GM06990 (cell line): ENCODE measurements around the gene ARHGAP22.

Experiments used
- DNase-seq: peaks from one replicate; pipeline ENCODE4 v3.0.0-alpha.2; 2011; ENCODE audit not compliant: insufficient read length; ENCODE audit errors: extremely low read depth
- H3K27me3 ChIP-seq: replicated peaks from 2 replicates; pipeline ENCODE4 v1.6.0; 2011; ENCODE audit warnings: low read length; ENCODE audit not compliant: control insufficient read depth, insufficient read depth
- H3K36me3 ChIP-seq: 2 replicates; pipeline ENCODE4 v1.5.1; 2011; ENCODE audit warnings: low read length; ENCODE audit not compliant: control insufficient read depth, insufficient read depth
- H3K4me3 ChIP-seq: replicated peaks from 2 replicates; pipeline ENCODE4 v1.5.1; 2011; ENCODE audit warnings: low read depth, mild to moderate bottlenecking, control low read depth, low read length
- CTCF ChIP-seq: IDR thresholded peaks from 2 replicates; pipeline ENCODE4 v1.5.1; 2011; ENCODE audit warnings: low read length, control low read depth, mild to moderate bottlenecking, inconsistent platforms; ENCODE audit not compliant: insufficient read depth, poor library complexity, severe bottlenecking

The ARHGAP22 gene

GRCh38 chr10:48419714-48420113 is 185.2 kb downstream of the ARHGAP22 start:
- DNase-seq: no peak
- Histone ChIP-seq H3K27me3 (no peaks in the 10 kb centered on the region), H3K36me3 (no peaks in the 10 kb centered on the region), H3K4me3 (no peak overlapping the region)
- TF ChIP-seq CTCF: no peak

- H3K4me3 ChIP-seq: no peak overlapping the region
- no peak for DNase-seq
- H3K27me3 ChIP-seq: no peaks in the 10 kb centered on the region
- H3K36me3 ChIP-seq: no peaks in the 10 kb centered on the region
- TF ChIP-seq CTCF: no peak
These were observed 186.6 kb downstream of the ARHGAP22 start for GRCh38 chr10:48418189-48418788.

- H3K27me3 ChIP-seq: no peaks in the 10 kb centered on the region
- no peak for TF ChIP-seq CTCF
- no peak for DNase-seq
- no peaks in the 10 kb centered on the region for H3K36me3 ChIP-seq
- no peak overlapping the region for H3K4me3 ChIP-seq
These were observed 187.5 kb downstream of the ARHGAP22 start for GRCh38 chr10:48417374-48417773.

- no peak for DNase-seq
- no peaks in the 10 kb centered on the region for H3K36me3 ChIP-seq
- no peak for TF ChIP-seq CTCF
- no peaks in the 10 kb centered on the region for H3K27me3 ChIP-seq
- H3K4me3 ChIP-seq: no peak overlapping the region
These were observed 188.2 kb downstream of the ARHGAP22 start for GRCh38 chr10:48416584-48417232.

GRCh38 chr10:48414778-48415177 is 190.1 kb downstream of the ARHGAP22 start:
- no peak for TF ChIP-seq CTCF
- Histone ChIP-seq H3K27me3 (no peaks in the 10 kb centered on the region), H3K4me3 (no peak overlapping the region), H3K36me3 (no peaks in the 10 kb centered on the region)
- no peak for DNase-seq

GRCh38 chr10:48414160-48414559 is 190.7 kb downstream of the ARHGAP22 start:
- Histone ChIP-seq H3K27me3 (no peaks in the 10 kb centered on the region), H3K4me3 (no peak overlapping the region), H3K36me3 (no peaks in the 10 kb centered on the region)
- DNase-seq: no peak
- no peak for TF ChIP-seq CTCF
